ENCODE measurements around the gene CAMSAP1. TPM values are rescaled to one million over a fixed set of nuclear protein-coding genes. Genes with fewer than 3 reads are reported as not detected.

Gene CAMSAP1
- total RNA-seq, 1 donor from 2014 or later: 34.8 TPM

- Mint-ChIP-seq H3K36me3 (ENCODE audit: low read depth, unreplicated experiment) (peaks cover 16% of the 10 kb centered on the region), H3K27me3 (ENCODE audit: low read depth, unreplicated experiment) (no peaks in the 10 kb centered on the region), H3K27ac (ENCODE audit: unreplicated experiment) (no peak overlapping the region), H3K9me3 (ENCODE audit: unreplicated experiment) (no peaks in the 10 kb centered on the region), H3K4me1 (ENCODE audit: low read depth, unreplicated experiment) (peaks cover 8% of the 10 kb centered on the region), H3K4me3 (ENCODE audit: unreplicated experiment) (no peak overlapping the region)
- Histone ChIP-seq H3K9ac (ENCODE audit: low read length) (no peak overlapping the region), H3K79me2 (ENCODE audit: insufficient read depth, low read length) (peaks cover 10% of the 10 kb centered on the region), H3K4me3 (ENCODE audit: insufficient read depth, low read depth, low read length) (no peak overlapping the region), H3K4me2 (ENCODE audit: low read length) (peak overlapping the region; percentile 7), H3K9me3 (ENCODE audit: insufficient read depth, low read depth, low read length) (no peaks in the 10 kb centered on the region), H2AFZ (ENCODE audit: low read depth, low read length) (no peak overlapping the region), H3K27ac (ENCODE audit: low read depth, low read length) (no peak overlapping the region), H4K20me1 (ENCODE audit: insufficient read depth, low read length) (peaks cover 40% of the 10 kb centered on the region), H3K36me3 (ENCODE audit: insufficient read depth, low read length) (peaks cover 13% of the 10 kb centered on the region), H3K4me1 (ENCODE audit: insufficient read depth, low read length) (peaks cover 7% of the 10 kb centered on the region), H3K27me3 (ENCODE audit: insufficient read depth, low read length) (no peaks in the 10 kb centered on the region)
- peak; percentile 23 for DNase-seq (ENCODE audit: low read depth)
- TF ChIP-seq EZH2 (IDR thresholded peaks at IDR 0.05; ENCODE audit: insufficient read depth, low read length): no peak
- TF ChIP-seq CTCF (IDR thresholded peaks at IDR 0.05; ENCODE audit: insufficient read depth, low read depth, low read length): no peak
- no peak for FAIRE-seq
Observed at GRCh38 chr9:135850737-135851136, 56.6 kb downstream of the CAMSAP1 start.

- Histone ChIP-seq H3K79me2 (ENCODE audit: insufficient read depth, low read length) (peaks cover 11% of the 10 kb centered on the region), H3K4me3 (ENCODE audit: insufficient read depth, low read depth, low read length) (no peak overlapping the region), H3K36me3 (ENCODE audit: insufficient read depth, low read length) (peaks cover 13% of the 10 kb centered on the region), H3K27me3 (ENCODE audit: insufficient read depth, low read length) (no peaks in the 10 kb centered on the region), H2AFZ (ENCODE audit: low read depth, low read length) (no peak overlapping the region), H3K9ac (ENCODE audit: low read length) (no peak overlapping the region), H4K20me1 (ENCODE audit: insufficient read depth, low read length) (peaks cover 44% of the 10 kb centered on the region), H3K27ac (ENCODE audit: low read depth, low read length) (no peak overlapping the region), H3K9me3 (ENCODE audit: insufficient read depth, low read depth, low read length) (no peaks in the 10 kb centered on the region), H3K4me1 (ENCODE audit: insufficient read depth, low read length) (peaks cover 7% of the 10 kb centered on the region), H3K4me2 (ENCODE audit: low read length) (no peak overlapping the region)
- Mint-ChIP-seq H3K27ac (ENCODE audit: unreplicated experiment) (no peak overlapping the region), H3K4me3 (ENCODE audit: unreplicated experiment) (no peak overlapping the region), H3K9me3 (ENCODE audit: unreplicated experiment) (peaks cover 7% of the 10 kb centered on the region), H3K4me1 (ENCODE audit: low read depth, unreplicated experiment) (peaks cover 8% of the 10 kb centered on the region), H3K27me3 (ENCODE audit: low read depth, unreplicated experiment) (no peaks in the 10 kb centered on the region), H3K36me3 (ENCODE audit: low read depth, unreplicated experiment) (peaks cover 29% of the 10 kb centered on the region)
- DNase-seq (ENCODE audit: low read depth) (no peak), FAIRE-seq (no peak)
- TF ChIP-seq CTCF (IDR thresholded peaks at IDR 0.05; ENCODE audit: insufficient read depth, low read depth, low read length) (no peak), EZH2 (IDR thresholded peaks at IDR 0.05; ENCODE audit: insufficient read depth, low read length) (no peak)
Observed at GRCh38 chr9:135849181-135849580, 58.2 kb downstream of the CAMSAP1 start.

- no peak overlapping the region for H2AFZ ChIP-seq (ENCODE audit: low read depth, low read length)
- no peaks in the 10 kb centered on the region for H3K9me3 ChIP-seq (ENCODE audit: insufficient read depth, low read depth, low read length)
- no peak overlapping the region for H3K27ac Mint-ChIP-seq (ENCODE audit: unreplicated experiment)
- no peak overlapping the region for H3K4me2 ChIP-seq (ENCODE audit: low read length)
- H3K27me3 ChIP-seq (ENCODE audit: insufficient read depth, low read length): no peaks in the 10 kb centered on the region
- H3K36me3 ChIP-seq (ENCODE audit: insufficient read depth, low read length): peaks cover 13% of the 10 kb centered on the region
- FAIRE-seq (no peak), DNase-seq (ENCODE audit: low read depth) (no peak)
- TF ChIP-seq EZH2 (IDR thresholded peaks at IDR 0.05; ENCODE audit: insufficient read depth, low read length): no peak
- TF ChIP-seq CTCF (IDR thresholded peaks at IDR 0.05; ENCODE audit: insufficient read depth, low read depth, low read length): no peak
- H3K4me3 Mint-ChIP-seq (ENCODE audit: unreplicated experiment): no peak overlapping the region
- no peak overlapping the region for H3K27ac ChIP-seq (ENCODE audit: low read depth, low read length)
- peaks cover 10% of the 10 kb centered on the region for H3K9me3 Mint-ChIP-seq (ENCODE audit: unreplicated experiment)
- peaks cover 7% of the 10 kb centered on the region for H3K4me1 ChIP-seq (ENCODE audit: insufficient read depth, low read length)
- peaks cover 46% of the 10 kb centered on the region for H4K20me1 ChIP-seq (ENCODE audit: insufficient read depth, low read length)
- no peak overlapping the region for H3K9ac ChIP-seq (ENCODE audit: low read length)
- H3K36me3 Mint-ChIP-seq (ENCODE audit: low read depth, unreplicated experiment): peaks cover 32% of the 10 kb centered on the region
- H3K27me3 Mint-ChIP-seq (ENCODE audit: low read depth, unreplicated experiment): no peaks in the 10 kb centered on the region
- no peak overlapping the region for H3K4me3 ChIP-seq (ENCODE audit: insufficient read depth, low read depth, low read length)
- H3K79me2 ChIP-seq (ENCODE audit: insufficient read depth, low read length): peaks cover 16% of the 10 kb centered on the region
- peaks cover 8% of the 10 kb centered on the region for H3K4me1 Mint-ChIP-seq (ENCODE audit: low read depth, unreplicated experiment)
Observed at GRCh38 chr9:135848341-135849047, 58.9 kb downstream of the CAMSAP1 start.
